Natural killer cell (primary cell): ENCODE data around the gene KITLG. TPM values are rescaled to one million over a fixed set of nuclear protein-coding genes. Genes with fewer than 3 reads are reported as not detected.
"Not testable (repeated sequence)": the region's sequence is repeated elsewhere in the genome, so short reads cannot be mapped to it uniquely, and the experiment has no call there.

Experiments
- ATAC-seq, 3 donors: fragments of 150-1000 bp in 2 of 3; fragments of 200-7000 bp in 1 of 3; cut with Tn5 transposase; 1 replicate in 1 of 3; 2 replicates in 2 of 3; pipeline ENCODE4 v1.10.0; 2021; ENCODE audit warnings: mild to moderate bottlenecking in 2 of 3, moderate library complexity in 2 of 3
- DNase-seq, 2 donors: peaks; one replicate each; pipeline versions ENCODE4 v3.0.0 to v3.0.0-alpha.2; 2013 to 2021; ENCODE audit warnings: mixed read lengths in 1 of 2
- H3K27ac ChIP-seq: one replicate; pipeline ENCODE4 v1.5.1; 2013; ENCODE audit warnings: mild to moderate bottlenecking, low read length
- H3K27me3 ChIP-seq: one replicate; pipeline ENCODE4 v1.6.1; 2013; ENCODE audit warnings: low read length; ENCODE audit not compliant: control insufficient read depth, insufficient read depth
- H3K36me3 ChIP-seq: one replicate; pipeline ENCODE4 v1.6.1; 2013; ENCODE audit warnings: low read length; ENCODE audit not compliant: control insufficient read depth, insufficient read depth
- H3K4me1 ChIP-seq: one replicate; pipeline ENCODE4 v1.6.1; 2013; ENCODE audit warnings: low read length; ENCODE audit not compliant: control insufficient read depth, insufficient read depth
- H3K4me3 ChIP-seq: one replicate; pipeline ENCODE4 v1.5.1; 2013; ENCODE audit warnings: low read length
- H3K9me3 ChIP-seq: one replicate; pipeline ENCODE4 v1.6.1; 2013; ENCODE audit warnings: low read length; ENCODE audit not compliant: control insufficient read depth, insufficient read depth
- H3K27ac Mint-ChIP-seq, 2 donors: one replicate each; pipeline ENCODE4 v1.8.0; 2022; ENCODE audit warnings: mild to moderate bottlenecking in 2 of 2, mixed read lengths in 2 of 2, moderate library complexity in 1 of 2
- H3K27me3 Mint-ChIP-seq, 2 donors: one replicate each; pipeline ENCODE4 v1.8.0; 2022; ENCODE audit warnings: low read depth in 2 of 2, mixed read lengths in 2 of 2
- H3K36me3 Mint-ChIP-seq: one replicate; pipeline ENCODE4 v1.8.0; 2022; ENCODE audit warnings: mixed read lengths
- H3K4me1 Mint-ChIP-seq, 2 donors: one replicate each; pipeline ENCODE4 v1.8.0; 2022; ENCODE audit warnings: mixed read lengths in 2 of 2
- H3K4me3 Mint-ChIP-seq: one replicate; pipeline ENCODE4 v1.8.0; 2022; ENCODE audit warnings: mild to moderate bottlenecking, moderate library complexity, mixed read lengths
- H3K9me3 Mint-ChIP-seq, 2 donors: one replicate each; pipeline ENCODE4 v1.8.0; 2022; ENCODE audit warnings: mixed read lengths in 2 of 2
- CTCF ChIP-seq: fragments of 200-600 bp; IDR thresholded peaks from one replicate; pipeline ENCODE4 v1.8.0; 2022; ENCODE audit warnings: antibody characterized with exemption
- WGBS: methylation state at CpG from one replicate; pipeline ENCODE4 v1.1.7; 2013; ENCODE audit warnings: missing lambda C conversion rate; ENCODE audit not compliant: insufficient coverage; 5-methylcytosine and 5-hydroxymethylcytosine counted together
- intact Hi-C: fragments of 100-400 bp; cut with micrococcal nuclease; formaldehyde crosslinking; loops from one replicate; pipeline ENCODE4 v1.14.2; 2022
- total RNA-seq, 4 donors: library from RNA; stranded (reverse); fragments of 120-200 nt in 1 of 4; gene quantifications; one replicate each; pipeline versions ENCODE4 v1.2.3 to v1.2.4, GENCODE V29; 2013 to 2022

KITLG gene
- total RNA-seq: not detected
- 0.34 TPM for total RNA-seq (2013)

DNA sequence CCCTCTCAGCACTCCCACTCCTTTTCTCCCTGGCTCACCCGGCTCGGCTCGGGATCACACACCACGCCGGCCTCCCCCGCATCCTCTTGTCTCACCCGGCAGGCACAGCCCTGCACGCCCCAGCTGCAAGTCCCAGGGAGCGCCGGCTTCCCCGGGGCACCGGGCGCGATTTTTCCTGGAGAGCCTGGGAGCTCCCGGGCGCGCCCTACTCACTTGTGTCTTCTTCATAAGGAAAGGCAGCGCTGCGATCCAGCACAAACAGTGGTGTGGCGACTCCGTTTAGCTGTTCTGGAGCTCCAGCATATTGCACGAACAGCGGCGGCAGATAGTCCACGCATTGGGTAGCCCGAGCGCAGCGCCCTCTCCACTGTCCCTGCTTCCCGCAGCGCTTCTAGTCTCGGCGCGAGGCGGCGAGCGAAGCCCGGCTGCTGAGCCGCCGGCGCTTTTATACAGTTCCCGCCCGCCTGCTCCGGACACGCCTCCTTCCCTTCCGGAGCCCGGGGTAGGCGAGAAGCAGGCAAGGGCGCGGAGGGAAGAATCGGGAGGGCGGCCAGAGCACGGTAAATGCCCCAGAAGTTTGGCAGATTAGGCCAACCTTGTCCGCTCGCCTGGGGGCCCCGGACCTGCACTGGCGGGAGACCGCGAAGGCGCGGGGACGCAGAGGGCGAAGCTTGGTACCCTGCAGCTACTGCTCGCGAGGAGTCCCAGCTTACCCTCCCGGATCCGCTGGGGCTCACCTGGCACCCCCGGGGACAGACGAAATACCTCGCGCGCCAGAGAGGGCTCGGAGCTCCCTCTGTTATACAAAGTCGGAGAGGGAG lies at the start of gene KITLG:
TSS of gene KITLG (minus strand) at position 421 of the 821 bp plus-strand sequence. CDS start at position 228, 193 bp downstream.
- H3K4me3 ChIP-seq: no peak within 1 kb of the TSS
- no peak within 1 kb of the TSS for H3K27ac Mint-ChIP-seq
- H3K4me1 ChIP-seq: peaks cover 12% of the 10 kb centered on the region
- peaks cover 2% of the 10 kb centered on the region for H3K9me3 ChIP-seq
- H3K4me1 Mint-ChIP-seq: peaks cover 0 to 5% of the 10 kb centered on the region in 2 donors
- WGBS: 2% methylated on average over 73 of the region's 73 CpGs
- no peak for DNase-seq
- H3K27me3 ChIP-seq: peaks cover 8% of the 10 kb centered on the region
- peaks cover 9 to 24% of the 10 kb centered on the region in 2 donors for H3K27me3 Mint-ChIP-seq
- ATAC-seq: no peak
- H3K4me3 Mint-ChIP-seq: no peak within 1 kb of the TSS
- no peak within 1 kb of the TSS for H3K27ac ChIP-seq
- peaks cover 2 to 6% of the 10 kb centered on the region in 2 donors for H3K9me3 Mint-ChIP-seq
- no peaks in the 10 kb centered on the region for H3K36me3 Mint-ChIP-seq
- no peak for TF ChIP-seq CTCF
- no peaks in the 10 kb centered on the region for H3K36me3 ChIP-seq
- intact Hi-C loops: no loop called here

DNA sequence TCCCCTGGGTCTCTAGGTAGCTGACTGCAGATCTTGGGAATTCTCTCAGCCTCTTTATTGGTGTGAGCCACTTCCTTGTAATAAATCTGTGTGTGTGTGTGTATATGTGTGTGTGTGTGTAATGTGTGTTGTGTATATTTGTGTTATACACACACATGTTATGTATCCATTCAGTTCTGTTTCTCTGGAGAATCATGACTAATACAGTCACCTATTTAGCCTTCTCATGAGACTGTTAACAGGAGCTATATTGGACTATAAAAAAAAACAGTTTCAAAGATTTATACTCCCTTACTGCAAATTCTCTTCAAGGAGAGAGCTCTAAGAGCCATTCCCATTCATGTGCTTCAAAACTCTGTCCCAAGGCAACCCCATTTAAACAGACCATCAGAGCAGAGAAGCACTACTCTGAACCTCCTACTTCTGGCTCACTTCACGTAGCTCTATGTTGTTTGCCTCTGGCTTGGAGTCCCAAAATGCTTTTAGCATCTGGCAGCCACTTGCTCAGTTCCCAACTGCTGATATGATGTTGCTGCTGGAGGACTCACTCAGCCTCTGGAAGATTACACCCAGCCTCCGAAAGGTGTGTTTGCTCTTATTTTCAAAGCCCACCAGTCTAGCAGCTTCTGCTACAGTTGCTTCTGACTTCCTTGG lies 48.7 kb upstream of the KITLG start:
- peaks cover 7 to 10% of the 10 kb centered on the region in 2 donors for H3K9me3 Mint-ChIP-seq
- H3K36me3 Mint-ChIP-seq: no peaks in the 10 kb centered on the region
- H3K27me3 Mint-ChIP-seq: no peaks in the 10 kb centered on the region
- H3K27me3 ChIP-seq: no peaks in the 10 kb centered on the region
- no peaks in the 10 kb centered on the region for H3K9me3 ChIP-seq
- no peak for TF ChIP-seq CTCF
- H3K4me1 ChIP-seq: no peaks in the 10 kb centered on the region
- H3K4me1 Mint-ChIP-seq: no peaks in the 10 kb centered on the region
- 82% methylated on average over 2 of the region's 2 CpGs for WGBS
- no peak overlapping the region for H3K27ac Mint-ChIP-seq
- intact Hi-C loops: no loop called here
- ATAC-seq: no peak
- DNase-seq: no peak
- H3K36me3 ChIP-seq: no peaks in the 10 kb centered on the region
- no peak overlapping the region for H3K4me3 ChIP-seq
- H3K27ac ChIP-seq: no peak overlapping the region
- no peak overlapping the region for H3K4me3 Mint-ChIP-seq

- H3K9me3 Mint-ChIP-seq, H3K9me3 ChIP-seq, H3K27me3 ChIP-seq, H3K27me3 Mint-ChIP-seq, H3K27ac ChIP-seq, H3K4me1 ChIP-seq, intact Hi-C loops, H3K36me3 ChIP-seq, H3K4me1 Mint-ChIP-seq, DNase-seq, H3K4me3 Mint-ChIP-seq, H3K4me3 ChIP-seq, H3K36me3 Mint-ChIP-seq, ATAC-seq, H3K27ac Mint-ChIP-seq: not testable (repeated sequence)
- WGBS: no CpG with 5 or more reads among the region's 1 CpG
Observed at GRCh38 chr12:88628035-88628434, 47.8 kb upstream of the KITLG start.

DNA sequence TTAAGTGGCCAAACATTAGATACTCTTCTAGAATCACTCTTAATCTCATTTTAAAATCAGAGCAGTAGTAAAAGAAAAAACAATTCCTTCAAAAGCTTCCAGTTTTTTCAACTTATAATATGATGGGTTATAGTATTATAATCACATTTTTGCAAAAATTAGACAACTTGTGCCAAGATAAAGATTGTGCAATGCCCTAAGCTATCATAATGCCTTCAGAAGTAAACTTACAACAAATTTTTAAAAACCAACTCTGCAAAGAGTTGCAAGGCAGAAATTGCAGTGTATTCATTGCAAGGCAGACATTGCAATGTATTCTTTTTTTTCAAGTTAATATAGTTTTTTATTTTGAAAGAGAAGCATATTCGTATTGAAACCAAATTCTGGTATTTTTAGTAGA lies 47.2 kb upstream of the KITLG start:
- 83% methylated on average over 1 of the region's 1 CpG for WGBS
- H3K36me3 Mint-ChIP-seq: no peaks in the 10 kb centered on the region
- ATAC-seq: no peak
- Histone ChIP-seq H3K4me3 (no peak overlapping the region), H3K9me3 (no peaks in the 10 kb centered on the region), H3K36me3 (no peaks in the 10 kb centered on the region), H3K27me3 (no peaks in the 10 kb centered on the region), H3K4me1 (no peaks in the 10 kb centered on the region), H3K27ac (no peak overlapping the region)
- no peaks in the 10 kb centered on the region for H3K27me3 Mint-ChIP-seq
- intact Hi-C loops: no loop called here
- no peak overlapping the region for H3K4me3 Mint-ChIP-seq
- no peaks in the 10 kb centered on the region for H3K4me1 Mint-ChIP-seq
- no peak overlapping the region for H3K27ac Mint-ChIP-seq
- no peak for DNase-seq
- no peak for TF ChIP-seq CTCF
- H3K9me3 Mint-ChIP-seq: peaks cover 7 to 10% of the 10 kb centered on the region in 2 donors
